GM21526 (cell line): ENCODE data around the gene TMEM60.
"Not testable (repeated sequence)": the region's sequence is repeated elsewhere in the genome, so short reads cannot be mapped to it uniquely, and the experiment has no call there.

Source experiments
- ATAC-seq: cut with Tn5 transposase; IDR thresholded peaks from one replicate; pipeline ENCODE4 v1.9.1; 2021; ENCODE audit warnings: moderate library complexity; ENCODE audit not compliant: unreplicated experiment, low FRiP score

Gene TMEM60

DNA sequence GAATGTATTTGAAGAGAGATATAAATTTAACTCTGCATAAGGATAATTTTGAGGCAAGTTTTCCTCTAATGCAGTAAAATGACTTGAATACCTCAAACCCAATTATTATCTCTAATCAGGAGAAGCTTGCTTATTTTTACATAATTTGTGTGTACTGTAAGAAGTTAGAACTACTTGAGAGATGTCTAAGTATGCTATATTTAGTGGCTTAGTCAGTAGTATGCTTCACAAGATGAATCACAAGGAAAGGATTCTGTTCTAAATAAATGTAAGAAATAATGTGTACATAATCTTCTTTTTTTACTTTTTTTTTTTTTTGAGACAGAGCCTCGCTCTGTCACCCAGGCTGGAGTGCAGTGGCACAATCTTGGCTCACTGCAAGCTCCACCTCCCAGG lies 14.1 kb upstream of the TMEM60 start:
- ATAC-seq, result no peak

DNA sequence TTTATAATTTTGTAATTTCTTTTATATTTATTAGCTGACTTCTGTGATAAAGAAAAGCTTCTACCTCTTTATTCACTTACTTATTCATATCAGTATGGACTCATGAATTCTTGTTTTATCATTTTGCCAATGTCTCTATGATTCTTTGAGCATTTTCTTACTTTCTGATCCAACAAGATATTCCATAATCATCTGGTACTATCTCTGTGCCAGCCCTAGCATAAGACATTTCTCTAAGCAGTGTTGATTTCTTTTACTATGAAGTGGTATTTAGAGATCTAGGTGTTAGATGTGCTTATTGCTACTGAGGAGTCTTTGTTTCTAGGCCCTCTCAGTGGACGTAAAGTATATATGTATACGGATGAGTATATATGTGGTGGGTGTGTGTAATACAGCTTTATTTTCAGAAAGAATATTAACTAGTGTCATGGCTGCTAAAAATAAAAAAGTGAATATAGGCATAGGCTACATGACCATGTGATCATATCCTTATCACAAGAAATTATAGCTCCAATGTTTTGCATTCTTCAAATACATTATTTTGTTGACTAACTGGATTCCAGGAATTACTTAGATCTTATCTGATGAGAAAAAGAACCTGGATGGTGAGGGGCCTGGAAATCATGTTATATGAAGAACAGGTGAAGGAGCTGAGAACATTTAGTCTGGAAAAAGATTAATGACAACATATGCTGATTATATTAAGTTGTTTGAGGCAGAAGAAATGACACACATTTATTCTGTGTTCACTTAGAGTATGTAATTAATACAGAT lies 13.5 kb upstream of the TMEM60 start:
- no peak for ATAC-seq

DNA sequence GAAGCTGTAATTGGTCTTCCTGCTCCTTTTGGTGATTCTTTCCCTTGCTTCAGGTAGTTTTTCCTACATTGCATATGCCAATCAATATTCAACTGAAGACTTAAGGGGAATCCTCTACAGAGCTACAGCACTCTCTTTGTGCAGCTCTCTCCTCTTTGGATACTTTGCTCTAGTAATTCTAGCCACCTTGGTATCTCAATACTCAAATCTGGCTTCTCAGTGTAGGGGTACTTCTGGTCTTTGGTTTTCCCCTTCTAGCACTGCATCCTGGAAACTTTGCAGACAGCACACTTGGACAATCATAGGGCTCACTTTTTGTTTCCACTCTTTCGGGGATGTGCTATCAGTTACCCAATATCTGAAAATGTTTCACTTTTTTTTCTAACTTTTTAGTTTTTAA lies 10.3 kb upstream of the TMEM60 start:
- ATAC-seq, result no peak

DNA sequence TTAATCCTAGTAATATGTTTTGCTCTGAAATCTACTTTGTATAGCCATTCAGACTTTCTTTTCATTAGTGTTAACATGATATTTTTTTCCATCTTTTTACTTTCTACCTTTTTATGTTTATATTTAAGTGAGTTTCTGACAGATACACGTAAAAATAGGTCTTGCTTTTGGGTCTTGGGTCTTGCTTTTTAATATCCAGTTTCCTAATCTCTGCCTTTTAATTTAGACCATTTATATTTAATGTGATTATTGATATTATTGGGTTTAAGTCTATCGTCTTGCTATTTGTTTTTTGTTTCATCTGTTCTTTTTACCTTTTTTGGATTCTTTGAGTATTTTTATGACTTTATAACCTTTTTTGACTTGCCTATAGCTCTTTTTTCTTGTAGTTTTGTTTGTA lies 8.2 kb upstream of the TMEM60 start:
- ATAC-seq, result no peak

- no peak for ATAC-seq
Measured at GRCh38 chr7:77802557-77803405, 4.5 kb upstream of the TMEM60 start.

GRCh38 chr7:77800730-77801129 lies 2.5 kb upstream of the TMEM60 start:
- ATAC-seq, result no peak

GRCh38 chr7:77800158-77800557 lies 1.9 kb upstream of the TMEM60 start:
- ATAC-seq, result no peak

DNA sequence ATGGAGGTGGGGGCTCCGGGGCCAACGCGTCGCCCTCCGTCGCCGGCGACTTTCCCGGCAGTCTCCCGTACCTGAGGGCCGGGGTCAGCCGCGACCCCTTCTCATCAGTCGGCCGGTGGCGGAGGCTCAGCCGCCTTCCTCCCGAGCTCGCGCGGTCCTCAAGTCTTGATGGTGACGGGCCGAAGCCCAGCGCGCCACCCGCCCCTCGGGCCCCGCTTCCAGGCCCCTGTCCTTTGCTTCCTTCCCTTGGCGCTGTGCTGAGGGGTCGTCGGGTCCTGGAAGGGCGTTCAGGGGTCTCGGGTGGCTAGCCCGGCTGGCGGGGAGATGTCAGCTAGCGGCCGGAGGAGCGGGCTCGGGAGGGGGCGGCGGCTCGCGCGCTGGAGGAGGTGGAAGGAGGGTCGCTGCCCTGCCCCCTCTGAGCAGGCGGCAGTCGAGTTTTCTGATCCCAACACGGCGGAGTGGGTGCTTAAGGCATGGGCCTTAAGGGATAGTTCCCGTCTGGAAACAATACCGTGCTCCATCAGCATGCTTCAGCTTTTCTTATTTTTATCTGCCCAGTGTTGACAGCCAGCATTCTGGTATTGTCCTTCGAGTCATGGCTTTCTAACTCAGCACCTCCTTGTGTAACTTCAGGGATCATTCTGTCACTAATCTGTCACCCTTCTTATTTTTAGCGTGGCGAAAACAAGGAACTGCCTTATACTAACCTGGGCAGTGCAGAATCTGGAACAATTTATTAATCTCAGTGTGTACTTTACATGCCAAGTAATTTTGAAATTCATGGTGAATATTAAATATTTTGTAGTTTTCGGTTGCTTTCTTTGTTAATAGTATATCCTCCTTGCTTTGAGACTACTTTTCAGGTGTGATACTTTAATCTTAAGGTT lies 1.1 kb upstream of the TMEM60 start:
- peak; percentile 1 for ATAC-seq

- ATAC-seq, result peak; percentile 25
Measured at GRCh38 chr7:77797734-77798393, 370 bp downstream of the TMEM60 start.

DNA sequence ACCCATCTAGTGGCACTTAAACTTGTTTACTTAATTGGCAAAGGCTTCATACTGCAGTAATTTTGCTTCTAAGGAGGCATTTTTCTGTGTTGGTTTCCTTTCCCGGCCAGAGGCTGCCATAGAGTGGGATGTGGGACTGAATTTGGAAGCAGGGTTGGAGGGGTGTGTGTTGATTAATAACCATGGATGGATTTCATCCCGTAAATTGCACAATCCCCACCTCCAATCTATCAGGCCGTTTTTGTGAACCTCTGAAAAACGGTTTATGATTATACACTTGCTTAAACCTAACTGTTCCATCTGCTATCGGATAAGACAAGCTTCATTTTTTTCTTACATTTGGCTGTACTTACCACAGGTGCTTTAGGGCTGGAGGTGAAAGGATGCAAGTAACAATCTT lies 1.3 kb downstream of the TMEM60 start:
- no peak for ATAC-seq

DNA sequence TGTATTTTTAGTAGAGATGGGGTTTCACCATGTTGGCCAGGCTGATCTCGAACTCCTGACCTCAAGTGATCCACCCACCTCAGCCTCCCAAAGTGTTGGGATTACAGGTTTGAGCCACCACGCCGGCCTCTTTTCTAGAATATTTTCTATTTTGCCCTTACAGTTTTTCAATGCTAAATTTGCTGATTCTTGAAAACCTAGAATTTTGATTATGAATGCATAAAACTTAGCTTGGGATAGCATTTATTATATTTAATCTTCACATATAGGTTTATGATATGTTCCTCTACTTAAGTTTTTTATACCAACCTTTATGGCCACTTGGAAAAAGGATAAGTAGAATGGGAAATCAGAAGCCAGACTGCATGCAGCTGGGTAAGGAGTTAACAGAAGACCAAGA lies 2.1 kb downstream of the TMEM60 start:
- no peak for ATAC-seq

GRCh38 chr7:77794000-77794399 lies 4.2 kb downstream of the TMEM60 start:
- no peak for ATAC-seq

- ATAC-seq, result no peak
Measured at GRCh38 chr7:77791956-77792355, 6.3 kb downstream of the TMEM60 start.

DNA sequence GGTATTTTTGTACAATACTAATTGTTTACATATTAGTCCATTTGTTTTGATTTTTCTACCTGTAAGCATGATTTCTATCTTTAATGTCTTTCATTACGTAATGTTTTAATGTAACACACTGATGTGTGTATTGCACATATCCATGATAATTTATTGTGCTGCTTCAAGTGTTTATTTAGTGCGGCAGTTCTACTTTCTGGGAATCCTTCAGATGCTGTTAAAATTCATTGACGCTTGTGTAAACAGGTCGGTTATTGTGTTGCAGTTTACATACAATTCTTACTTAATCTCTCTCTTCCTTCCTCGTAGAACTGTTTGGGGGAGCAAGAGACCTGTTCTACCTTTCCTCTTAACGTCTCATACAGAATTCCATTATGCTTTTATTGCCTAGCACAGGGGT lies 6.9 kb downstream of the TMEM60 start:
- no peak for ATAC-seq

- no peak for ATAC-seq
Measured at GRCh38 chr7:77788327-77788902, 9.8 kb downstream of the TMEM60 start.

- no peak for ATAC-seq
Measured at GRCh38 chr7:77786741-77787140, 11.5 kb downstream of the TMEM60 start.

DNA sequence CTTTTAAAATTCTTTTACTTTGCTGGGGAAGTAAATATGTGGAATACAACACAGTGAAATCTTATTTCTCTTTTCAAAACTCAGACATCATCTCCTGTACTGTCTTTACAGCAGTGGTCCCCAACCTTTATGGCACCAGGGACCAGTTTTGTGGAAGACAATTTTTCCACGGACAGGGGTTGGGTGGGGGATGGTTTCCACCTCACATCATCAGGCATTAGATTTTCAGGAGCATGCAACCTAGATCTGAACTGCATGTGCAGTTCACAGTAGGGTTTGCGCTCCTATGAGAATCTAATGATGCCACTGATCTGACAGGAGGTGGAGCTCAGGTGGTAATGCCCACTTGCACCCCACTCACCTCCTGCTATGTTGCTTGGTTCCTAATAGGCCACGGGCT lies 12.2 kb downstream of the TMEM60 start:
- ATAC-seq, result no peak

GRCh38 chr7:77784426-77784825 lies 13.8 kb downstream of the TMEM60 start:
- not testable (repeated sequence) for ATAC-seq

- no peak for ATAC-seq
Measured at GRCh38 chr7:77783545-77783944, 14.7 kb downstream of the TMEM60 start.

DNA sequence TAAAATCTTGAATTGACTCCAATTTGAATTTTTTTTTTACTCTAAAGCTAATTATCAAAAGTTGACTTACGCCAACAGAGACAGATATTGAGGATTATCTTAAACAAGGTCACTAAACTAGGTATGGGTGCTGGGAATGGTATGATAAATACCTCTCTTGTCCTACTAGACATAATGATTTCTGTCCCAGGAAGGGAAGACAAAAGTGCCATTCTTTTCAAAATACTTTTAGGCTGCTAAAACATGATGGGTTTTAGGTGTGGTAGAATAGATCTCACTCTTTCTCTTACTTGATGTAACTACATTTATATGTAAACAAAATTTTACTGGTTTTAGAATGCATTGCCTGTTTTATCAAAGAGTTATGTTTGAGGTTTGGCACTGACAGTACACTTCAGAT lies 15.1 kb downstream of the TMEM60 start:
- no peak for ATAC-seq
